Glomerular endothelial cell (primary cell): ENCODE data around the gene ZCCHC3. TPM values are rescaled to one million over a fixed set of nuclear protein-coding genes. Genes with fewer than 3 reads are reported as not detected.
"Not testable (repeated sequence)": the region's sequence is repeated elsewhere in the genome, so short reads cannot be mapped to it uniquely, and the experiment has no call there.

Source experiments
- DNase-seq: peaks from one replicate; pipeline ENCODE4 v3.0.0-alpha.2; 2011; ENCODE audit warnings: low read depth, low spot score; ENCODE audit errors: extremely low read depth
- total RNA-seq: library from RNA; depleted of rRNA; stranded (reverse); fragments of >200 nt; gene quantifications from 2 replicates; pipeline ENCODE4 v1.2.3, GENCODE V29; 2015

The ZCCHC3 gene, protein sequence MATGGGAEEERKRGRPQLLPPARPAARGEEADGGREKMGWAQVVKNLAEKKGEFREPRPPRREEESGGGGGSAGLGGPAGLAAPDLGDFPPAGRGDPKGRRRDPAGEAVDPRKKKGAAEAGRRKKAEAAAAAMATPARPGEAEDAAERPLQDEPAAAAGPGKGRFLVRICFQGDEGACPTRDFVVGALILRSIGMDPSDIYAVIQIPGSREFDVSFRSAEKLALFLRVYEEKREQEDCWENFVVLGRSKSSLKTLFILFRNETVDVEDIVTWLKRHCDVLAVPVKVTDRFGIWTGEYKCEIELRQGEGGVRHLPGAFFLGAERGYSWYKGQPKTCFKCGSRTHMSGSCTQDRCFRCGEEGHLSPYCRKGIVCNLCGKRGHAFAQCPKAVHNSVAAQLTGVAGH
- total RNA-seq: 19.4 and 19.5 TPM in 2 replicates

DNA sequence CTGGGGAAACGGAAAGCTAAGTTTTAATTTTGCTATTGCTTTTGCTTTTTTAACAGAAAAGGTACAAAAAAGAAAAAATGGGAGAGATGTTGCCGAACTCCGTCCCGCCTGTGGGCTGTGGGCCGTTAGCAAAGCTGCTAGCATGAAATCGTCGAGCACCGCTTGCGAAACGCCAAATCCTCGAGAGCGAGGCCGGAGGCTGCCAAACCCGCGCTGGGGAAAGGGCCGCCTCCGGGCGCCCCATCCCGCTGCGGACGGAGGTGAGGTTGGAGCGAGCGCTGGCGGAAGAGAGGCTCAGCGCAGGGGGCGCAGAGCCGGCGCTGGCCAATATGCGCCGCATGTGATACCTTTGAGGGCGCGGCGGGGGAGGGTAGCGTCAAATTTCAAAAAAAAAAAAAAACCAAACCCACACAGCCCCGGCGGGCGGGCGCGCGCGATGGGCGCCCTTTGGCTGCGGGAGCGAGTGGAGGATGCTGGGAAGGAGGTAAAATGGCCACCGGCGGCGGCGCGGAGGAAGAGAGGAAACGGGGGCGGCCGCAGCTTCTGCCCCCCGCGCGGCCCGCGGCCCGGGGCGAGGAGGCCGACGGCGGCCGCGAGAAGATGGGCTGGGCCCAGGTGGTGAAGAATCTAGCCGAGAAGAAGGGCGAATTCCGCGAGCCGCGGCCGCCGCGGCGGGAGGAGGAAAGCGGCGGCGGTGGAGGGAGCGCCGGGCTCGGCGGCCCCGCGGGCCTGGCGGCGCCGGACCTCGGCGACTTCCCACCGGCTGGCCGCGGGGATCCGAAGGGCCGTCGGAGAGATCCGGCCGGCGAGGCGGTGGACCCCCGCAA, at the start of gene ZCCHC3:
Gene ZCCHC3 (plus strand): TSS at position 473 of the 827 bp plus-strand sequence. CDS start 17 bp downstream, at position 490.
- DNase-seq: no peak

DNA sequence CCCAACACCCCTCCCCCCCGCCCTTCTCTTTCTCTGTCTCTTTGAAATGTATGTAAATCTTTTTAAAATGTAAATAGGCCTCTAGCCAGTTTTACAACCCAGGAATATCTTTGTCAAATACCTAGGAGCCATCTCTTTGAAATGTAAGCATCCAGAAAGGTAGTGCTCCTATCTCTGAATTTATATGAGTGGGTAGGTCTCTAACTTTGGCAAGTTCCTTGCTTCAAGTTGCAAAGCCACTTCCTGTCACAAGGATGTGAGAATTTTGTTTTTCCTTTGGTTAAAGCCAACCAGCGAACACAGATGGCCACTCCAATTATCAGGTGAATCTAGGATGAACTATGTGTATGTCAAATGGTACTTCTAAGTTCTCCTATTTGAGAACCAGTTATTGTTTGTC, 46.0 kb upstream of the ZCCHC3 start:
- DNase-seq: no peak

DNA sequence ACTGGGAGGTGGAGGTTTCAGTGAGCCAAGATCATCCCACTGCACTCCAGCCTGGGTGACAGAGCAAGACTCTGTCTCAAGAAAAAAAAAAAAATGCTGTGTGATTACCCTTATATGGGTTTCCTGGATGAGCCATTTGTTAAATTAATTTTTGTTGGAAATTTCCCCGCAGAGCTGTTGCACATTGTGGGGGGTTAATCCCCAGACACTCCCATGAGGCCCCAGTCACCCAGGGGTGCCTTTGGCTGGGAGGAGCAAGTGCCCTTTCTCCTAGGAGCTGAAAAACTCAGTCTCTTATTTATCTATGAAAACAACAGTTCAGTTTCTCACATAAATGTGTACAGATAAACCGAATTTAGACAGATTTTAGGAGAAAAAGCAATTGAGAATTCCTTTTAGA, 44.6 kb upstream of the ZCCHC3 start:
- no peak for DNase-seq

DNA sequence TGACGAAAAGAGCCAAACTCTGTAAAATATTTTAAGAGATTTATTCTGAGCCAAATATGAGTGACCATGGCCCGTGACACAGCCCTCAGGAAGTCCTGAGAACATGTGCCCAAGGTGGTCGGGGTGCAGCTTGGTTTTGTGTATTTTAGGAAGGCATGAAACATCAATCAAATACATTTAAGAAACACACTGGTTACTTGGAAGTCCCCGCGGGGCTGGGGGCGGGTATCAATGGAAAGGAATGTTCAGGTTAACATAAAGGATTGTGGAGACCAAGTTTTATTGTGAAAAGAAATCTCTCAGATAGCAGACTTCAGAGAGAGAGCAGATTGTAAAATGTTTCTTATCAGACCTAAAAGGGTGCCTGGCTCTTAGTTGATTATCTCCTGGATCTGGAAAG, 43.9 kb upstream of the ZCCHC3 start:
- not testable (repeated sequence) for DNase-seq

DNA sequence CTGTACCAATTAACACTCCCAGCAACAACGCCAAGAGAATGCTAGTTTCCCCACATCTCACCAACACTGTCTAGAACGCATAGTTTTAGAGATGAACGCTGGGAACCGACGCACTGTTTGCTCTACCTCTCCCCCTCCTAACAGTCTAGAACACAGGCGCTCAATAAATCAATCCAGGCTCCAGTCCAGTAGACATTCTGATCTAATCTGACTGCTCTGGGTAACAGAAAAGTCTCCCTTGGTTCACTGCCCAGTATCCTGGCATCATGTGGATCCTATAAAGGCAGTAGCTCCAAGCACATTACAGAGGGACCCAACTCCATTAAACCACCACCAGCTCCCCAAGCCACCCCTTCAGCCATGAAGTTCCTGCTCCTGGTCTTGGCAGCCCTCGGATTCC, 40.0 kb upstream of the ZCCHC3 start, which contains the start of gene DEFB132:
Gene DEFB132 (plus strand): TSS at position 306 of the 400 bp plus-strand sequence. CDS start 55 bp downstream, at position 361.
- no peak for DNase-seq

DNA sequence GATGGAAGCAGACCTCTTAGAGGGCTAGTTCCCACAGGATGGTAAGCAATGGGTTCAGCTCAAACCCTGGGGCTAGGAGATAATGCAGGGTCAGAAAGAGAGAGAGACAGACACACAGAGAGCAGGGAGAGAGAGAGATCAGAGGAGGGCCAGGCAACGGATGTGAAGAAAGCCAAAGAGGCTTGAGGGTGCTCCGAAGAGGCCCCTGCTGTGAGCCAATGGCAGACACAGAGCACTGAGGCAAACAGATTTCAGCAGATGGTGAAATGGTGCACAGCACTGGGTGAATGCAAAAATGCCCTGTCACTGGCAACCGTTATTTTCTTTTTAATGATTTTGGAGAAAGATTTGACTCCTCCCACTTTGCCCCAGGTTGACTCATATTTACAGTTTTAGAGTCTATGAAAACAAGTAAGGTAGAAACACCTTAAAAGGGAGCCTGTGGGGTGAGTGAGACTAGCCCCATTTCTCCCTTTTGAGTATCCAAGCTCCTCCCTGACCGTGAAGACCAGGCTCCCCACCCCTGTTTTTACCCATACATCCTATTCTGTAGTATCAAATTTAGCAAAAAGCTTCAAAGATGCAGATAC, 39.0 kb upstream of the ZCCHC3 start:
- no peak for DNase-seq

DNA sequence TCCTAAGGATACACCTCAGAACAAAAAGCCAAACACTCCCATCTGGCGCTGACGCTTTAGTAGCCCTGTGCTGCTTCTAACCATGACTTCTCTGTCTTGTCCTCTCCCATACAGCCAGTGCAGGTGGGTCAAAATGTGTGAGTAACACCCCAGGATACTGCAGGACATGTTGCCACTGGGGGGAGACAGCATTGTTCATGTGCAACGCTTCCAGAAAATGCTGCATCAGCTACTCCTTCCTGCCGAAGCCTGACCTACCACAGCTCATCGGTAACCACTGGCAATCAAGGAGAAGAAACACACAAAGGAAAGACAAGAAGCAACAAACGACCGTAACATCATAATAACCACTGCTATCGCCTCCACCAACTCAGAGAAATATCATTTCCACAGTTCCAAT, 38.4 kb upstream of the ZCCHC3 start:
- DNase-seq: no peak

DNA sequence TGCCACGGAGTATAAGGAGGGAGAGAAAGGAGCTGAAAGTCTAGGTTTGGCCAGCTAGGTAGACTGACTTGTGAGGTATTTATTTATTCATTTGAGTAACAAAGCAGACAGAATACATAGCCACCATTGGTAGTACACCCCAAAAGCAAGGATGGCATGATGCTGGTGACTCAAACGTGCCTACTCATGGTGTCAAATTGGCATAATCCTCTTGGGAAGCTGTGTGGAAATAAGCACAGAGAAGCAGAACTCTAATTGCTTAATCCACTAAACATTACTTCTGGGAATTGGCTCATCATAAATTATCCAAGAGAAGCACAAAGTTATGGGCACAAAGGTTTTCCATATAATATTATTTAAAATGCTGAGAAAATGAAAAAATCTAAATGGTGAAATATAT, 37.4 kb upstream of the ZCCHC3 start:
- no peak for DNase-seq

DNA sequence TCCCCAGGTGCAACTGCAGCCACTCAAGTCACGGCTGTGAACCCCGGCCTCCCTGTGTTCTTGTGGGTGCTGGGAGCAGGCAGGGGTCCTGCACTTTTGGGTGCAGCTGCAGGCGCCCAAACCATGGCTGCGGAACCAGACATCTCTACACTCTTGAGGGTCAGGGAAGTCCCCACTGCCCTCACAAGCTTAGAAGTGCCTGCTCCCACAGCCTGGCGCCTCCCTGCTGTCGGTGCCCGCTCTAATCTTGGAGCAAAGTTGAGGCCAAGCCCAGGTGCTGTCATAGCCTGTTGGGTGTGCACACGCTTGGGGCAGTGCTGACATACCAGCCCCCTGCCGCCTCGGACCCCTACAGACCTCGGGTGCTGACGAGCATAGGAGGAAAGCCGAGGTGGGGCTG, 33.7 kb upstream of the ZCCHC3 start:
- no peak for DNase-seq

DNA sequence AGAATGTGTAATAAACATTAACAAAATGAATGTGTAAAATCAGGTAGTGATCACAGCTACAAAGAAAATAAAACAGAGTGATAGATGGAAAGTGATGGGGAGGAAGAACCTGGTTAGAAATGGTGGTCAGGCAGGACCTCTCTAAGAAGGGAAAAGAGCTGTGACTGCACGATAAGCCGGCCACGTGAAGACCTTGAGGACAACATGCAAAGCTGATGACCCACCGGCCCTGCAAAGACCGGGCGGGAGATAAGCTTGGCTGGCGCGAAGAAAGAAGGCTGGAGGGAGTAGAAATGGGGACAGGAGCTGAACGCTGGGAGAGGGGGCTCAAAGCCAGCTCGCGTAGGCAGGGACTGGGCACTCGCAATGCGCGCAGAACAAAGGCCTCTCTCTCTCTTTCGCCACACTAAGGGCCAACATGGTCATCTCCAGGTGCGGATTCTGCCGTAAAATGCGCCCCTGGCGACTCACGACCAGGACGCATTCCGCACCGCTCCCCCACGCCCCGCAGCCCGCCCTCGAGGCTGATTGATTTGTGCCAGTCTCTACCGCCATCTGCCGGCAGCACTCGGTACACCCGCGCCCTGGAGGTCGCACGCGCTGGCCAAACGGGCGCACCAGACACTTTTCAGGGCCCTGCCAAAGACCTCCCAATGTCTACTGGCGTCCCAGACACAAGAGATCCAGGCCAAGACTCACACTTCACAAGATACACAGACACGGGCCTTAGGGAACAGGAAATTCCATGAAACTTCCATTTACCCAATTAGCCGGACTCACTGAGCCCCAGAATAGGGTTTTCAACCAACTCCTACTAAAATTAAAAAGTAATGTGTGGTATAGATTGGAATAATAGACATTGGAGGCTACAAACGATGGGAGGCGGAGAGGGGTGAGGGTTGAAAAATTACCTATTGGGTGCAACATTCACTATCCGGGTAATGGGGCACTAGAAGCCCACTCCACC, 30.5 kb upstream of the ZCCHC3 start:
- DNase-seq: no peak

DNA sequence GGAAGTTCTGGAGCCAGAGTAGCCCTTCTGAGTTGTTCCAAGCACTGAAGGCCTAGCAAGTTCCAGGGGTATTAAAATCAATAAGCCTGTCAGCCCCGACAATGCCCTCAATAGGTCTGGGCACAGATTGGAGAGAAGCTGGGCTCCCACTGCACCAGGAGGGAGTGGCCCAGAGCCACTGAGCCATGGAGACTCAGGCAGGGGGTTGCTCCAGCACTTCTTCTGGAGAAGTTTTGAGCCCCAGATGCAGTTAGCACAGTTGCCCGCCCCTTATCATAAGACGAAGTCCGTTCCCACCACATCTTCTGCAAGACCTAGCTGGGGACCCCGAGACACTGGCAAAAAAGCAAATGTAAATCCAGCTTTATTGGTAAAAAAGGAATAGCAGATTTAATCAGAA, 26.9 kb upstream of the ZCCHC3 start:
- no peak for DNase-seq

DNA sequence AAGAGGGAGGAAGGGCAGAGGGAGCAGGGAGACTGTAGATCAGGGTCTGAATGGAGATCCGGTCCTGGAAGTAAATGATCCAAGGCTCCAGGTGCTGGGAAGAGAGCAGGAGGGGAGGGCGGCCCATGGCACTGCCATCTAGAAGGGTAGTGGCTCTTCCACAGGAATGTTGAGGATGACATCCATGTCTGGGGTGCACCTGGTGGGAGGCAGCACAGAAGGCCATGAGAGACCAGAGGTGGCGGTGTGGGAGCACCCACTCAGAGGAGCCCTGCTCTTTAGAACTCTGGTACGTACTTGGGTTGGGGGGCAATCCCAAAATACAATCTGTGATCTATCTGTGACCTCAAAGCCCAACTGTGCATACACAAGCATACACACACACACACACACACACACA, 26.3 kb upstream of the ZCCHC3 start:
- DNase-seq: no peak

DNA sequence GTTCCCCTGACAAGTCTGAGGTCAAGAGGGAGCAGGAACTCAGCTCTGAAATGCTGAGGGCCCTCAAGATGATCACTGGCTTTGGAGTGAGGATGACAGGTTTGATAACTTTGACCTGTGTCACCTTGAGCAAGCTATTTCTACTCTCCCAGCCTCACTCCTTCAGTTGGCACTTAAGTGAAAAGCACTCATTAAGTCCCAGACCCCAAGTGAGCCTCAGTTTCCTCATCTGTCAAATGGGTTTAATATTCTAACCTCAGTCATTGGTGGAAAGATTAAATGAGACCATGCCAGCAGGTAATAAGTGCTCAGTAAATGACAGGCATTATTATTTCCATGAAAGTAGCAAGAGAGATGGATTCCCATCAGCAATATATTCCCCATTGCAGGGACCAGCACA, 25.8 kb upstream of the ZCCHC3 start:
- DNase-seq: no peak

DNA sequence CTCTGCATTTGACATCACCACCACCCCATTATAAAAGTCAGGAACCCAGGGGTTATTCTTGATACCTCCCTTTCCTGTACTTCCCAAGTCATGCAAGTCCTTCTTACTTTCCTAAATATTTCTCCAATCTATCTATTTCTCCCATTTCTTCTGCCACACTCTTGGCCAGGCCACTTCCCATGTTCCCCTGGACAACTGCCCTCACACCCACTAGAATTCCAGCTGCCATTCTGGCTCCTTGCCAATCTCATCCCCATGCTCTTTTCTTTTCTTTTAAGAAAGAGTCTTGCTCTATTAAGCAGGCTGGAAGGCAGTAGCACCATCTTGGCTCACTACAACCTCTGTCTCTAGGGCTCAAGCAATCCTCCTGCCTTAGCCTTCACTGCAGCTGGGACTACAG, 24.7 kb upstream of the ZCCHC3 start:
- DNase-seq: no peak

DNA sequence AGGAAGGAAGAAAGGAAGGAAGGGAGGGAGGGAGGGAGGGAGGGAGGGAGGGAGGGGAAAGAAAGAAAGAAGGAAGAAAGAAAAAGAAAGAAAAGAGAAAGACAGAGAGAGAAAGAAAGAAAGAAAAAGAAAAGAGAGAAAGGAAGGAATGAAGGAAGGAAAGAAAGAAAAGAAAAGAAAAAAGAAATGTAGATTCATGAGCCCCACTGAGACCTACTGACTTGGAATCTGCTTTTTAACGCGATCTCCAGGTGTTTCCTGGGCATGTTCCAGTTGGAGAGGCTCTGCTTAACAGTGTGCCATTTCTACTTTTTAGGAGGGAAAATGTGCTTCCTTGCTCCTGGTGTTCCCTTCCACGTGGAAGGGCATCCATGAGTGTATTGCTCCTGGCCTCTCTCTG, 23.5 kb upstream of the ZCCHC3 start:
- no peak for DNase-seq

DNA sequence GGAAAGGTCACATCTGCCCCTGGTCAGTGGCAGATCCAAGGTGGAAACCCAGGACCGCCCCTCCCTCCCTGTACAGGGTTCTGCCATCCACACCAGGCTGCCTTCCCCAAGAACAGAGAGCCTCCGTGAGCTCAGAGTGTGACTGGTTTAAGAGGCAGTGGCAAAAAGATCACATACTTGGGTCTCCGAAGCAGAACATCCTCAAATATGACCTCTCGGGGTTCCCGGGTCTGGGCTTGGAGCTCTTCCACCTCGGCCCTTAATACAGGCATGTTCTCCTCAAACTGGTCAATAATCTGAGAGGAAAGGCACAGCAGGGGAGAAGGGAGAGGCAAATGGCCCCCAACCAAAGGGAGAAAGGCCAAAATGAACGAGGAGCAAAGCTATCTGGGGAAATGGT, 21.6 kb upstream of the ZCCHC3 start:
- no peak for DNase-seq

DNA sequence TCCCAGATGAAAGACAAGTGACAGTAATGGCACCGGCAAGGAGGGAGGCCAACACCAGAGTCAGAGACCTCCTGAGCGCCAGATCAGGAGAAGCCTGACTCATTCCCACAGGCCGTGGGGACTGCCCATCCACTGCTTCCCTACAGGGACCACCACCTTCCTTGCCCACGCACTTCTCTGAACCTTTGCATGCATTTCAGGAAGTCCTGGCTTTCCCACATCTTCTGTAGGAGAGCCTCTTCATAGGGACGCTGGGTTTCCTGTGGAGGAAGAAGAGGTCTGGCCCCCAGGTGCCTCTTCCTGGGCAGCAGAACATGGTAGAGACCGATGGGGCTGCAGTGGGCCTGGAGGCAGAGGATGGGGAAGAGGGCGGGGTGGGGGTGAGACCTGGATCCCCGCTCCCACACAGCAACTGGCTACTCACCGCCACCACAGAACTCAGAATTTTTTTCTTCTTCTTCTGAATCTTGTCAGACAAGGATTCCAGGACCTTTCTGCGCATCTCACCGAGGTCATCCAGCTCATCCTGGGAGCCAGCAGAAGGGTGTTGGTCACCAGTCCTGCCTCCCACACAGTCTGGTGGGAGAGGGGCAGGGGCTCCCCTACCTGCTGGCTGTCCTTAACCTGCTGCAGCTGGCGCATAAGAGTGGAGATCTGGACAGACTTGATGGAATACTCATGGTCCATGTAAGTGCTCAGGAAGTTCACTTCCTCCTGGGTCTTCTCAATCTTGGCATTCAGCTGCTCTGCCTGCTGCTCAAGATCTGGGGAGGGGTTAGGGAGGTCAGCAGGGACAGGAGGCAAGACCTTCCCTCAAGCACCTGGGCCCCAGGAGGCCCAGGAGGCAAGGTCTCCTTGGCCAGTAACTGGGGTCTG, 20.5 kb upstream of the ZCCHC3 start:
- DNase-seq: no peak

DNA sequence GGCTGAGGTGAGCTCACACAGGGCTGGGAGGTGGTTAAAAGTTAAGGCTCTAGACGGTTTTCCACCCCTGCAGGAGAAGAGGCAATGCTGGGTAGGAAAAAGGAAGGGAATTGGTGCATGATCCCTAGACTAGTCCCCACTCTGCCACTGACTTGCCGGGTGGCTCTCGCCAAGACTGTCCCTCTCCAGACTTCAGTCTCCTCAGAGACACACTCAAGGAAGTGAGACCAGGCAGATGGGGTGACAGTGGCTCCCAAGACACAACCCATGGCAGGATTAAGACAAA, 19.9 kb upstream of the ZCCHC3 start:
- no peak for DNase-seq

DNA sequence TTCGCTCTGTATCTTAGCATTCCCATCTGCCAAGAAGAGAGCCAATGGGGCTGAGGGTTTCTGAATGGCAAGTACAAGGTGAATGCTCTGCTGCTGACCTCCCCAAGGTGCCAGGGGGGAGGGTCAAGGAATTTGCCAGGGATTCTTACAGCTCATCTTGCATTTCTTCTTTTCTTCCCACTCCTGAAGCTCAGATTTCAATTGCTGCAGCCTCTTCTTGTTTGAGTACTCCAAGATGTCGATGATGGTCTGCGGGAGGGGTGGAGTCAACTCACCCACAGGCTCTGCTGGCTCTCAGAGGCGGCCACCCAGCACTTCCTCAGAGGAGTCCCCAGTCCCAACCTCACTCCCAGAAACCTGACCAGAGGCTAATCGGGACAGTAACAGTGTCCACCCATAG, 19.2 kb upstream of the ZCCHC3 start:
- DNase-seq: no peak
